Peyer's patch (tissue), 4 donors: ENCODE measurements around the gene APOM. TPM values are rescaled to one million over a fixed set of nuclear protein-coding genes. Genes with fewer than 3 reads are reported as not detected.

Experiments used
- DNase-seq, 3 donors: peaks; one replicate each; pipeline ENCODE4 v3.0.0-alpha.2; 2017 to 2019
- H3K27ac ChIP-seq, 4 donors: fragments of 200-600 bp; sonication (generic); one replicate each; pipeline ENCODE4 v1.5.1; 2016 to 2019
- H3K27me3 ChIP-seq, 2 donors: fragments of 200-600 bp; sonication (generic); one replicate each; pipeline ENCODE4 v1.5.1; 2019
- H3K36me3 ChIP-seq, 3 donors: fragments of 200-600 bp; sonication (generic); one replicate each; pipeline ENCODE4 v1.5.1; 2016 to 2019
- H3K4me1 ChIP-seq, 4 donors: fragments of 200-600 bp; sonication (generic); one replicate each; pipeline ENCODE4 v1.5.1; 2016 to 2019
- H3K4me3 ChIP-seq, 4 donors: fragments of 200-600 bp; sonication (generic); 1 replicate in 3 of 4; 2 replicates in 1 of 4; pipeline ENCODE4 v1.5.1; 2016 to 2019; ENCODE audit warnings: mild to moderate bottlenecking in 1 of 4
- H3K9me3 ChIP-seq, 4 donors: fragments of 200-600 bp; sonication (generic); one replicate each; pipeline ENCODE4 v1.5.1; 2016 to 2019; ENCODE audit warnings: mild to moderate bottlenecking in 1 of 4
- POLR2A ChIP-seq, 2 donors: fragments of 450-650 bp; IDR thresholded peaks; one replicate each; pipeline ENCODE4 v1.5.1; 2017; ENCODE audit warnings: antibody characterized with exemption in 2 of 2, mild to moderate bottlenecking in 2 of 2, moderate library complexity in 2 of 2
- total RNA-seq, 4 donors: library from RNA; depleted of rRNA; stranded (reverse); fragments of >200 nt; gene quantifications; one replicate each; pipeline ENCODE4 v1.1.0, GENCODE V29; 2016
- TF ChIP-seq, protein P1 (sequence below), 6 experiments: fragments of 450-650 bp in 4 of 6; fragments of 200-600 bp in 2 of 6; sonication (generic) in 1 of 6; IDR thresholded peaks; one replicate each; pipeline ENCODE4 v1.5.1; 2017 to 2019; ENCODE audit warnings: antibody characterized with exemption in 6 of 6, mild to moderate bottlenecking in 3 of 6, moderate library complexity in 1 of 6

Gene APOM
- total RNA-seq, 4 donors from 2014 or later = 10.0 to 34.9 (median 10.9) TPM; not detected in 1

DNA sequence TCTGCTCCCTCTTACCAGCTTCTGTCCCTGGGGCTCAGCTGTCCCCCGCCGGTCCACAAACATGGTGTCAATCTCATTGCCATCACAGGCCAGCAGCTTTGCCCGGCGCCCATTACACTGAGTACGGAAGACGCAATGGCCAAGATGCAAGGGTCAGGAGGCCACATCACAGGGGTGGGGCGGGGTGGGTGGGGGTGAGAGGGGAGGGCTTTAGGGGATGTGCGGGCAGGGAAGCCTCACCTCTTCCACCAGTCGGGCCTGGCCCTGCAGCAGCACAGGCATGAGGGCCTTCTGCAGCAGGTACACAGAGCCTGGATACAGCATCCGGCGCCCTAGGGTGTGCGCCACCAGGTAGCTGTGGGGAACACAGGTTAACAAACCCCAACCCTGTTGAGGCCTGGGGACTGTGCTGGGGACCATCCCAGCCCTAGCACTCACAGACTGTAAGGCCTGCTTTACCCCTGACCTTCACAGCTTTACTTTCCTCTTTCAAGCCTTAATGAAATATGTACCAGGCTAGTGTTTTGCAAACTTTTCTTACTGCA lies 35.9 kb downstream of the APOM start:
- DNase-seq = no peak
- H3K9me3 ChIP-seq = no peaks in the 10 kb centered on the region
- H3K27ac ChIP-seq = no peak overlapping the region
- peaks cover 0 to 99% (median 0%) of the 10 kb centered on the region in 3 donors for H3K36me3 ChIP-seq
- peaks cover 0 to 5% (median 0%) of the 10 kb centered on the region in 4 donors for H3K4me1 ChIP-seq
- no peak overlapping the region for H3K4me3 ChIP-seq
- H3K27me3 ChIP-seq = no peaks in the 10 kb centered on the region
- TF ChIP-seq, protein P1, sequence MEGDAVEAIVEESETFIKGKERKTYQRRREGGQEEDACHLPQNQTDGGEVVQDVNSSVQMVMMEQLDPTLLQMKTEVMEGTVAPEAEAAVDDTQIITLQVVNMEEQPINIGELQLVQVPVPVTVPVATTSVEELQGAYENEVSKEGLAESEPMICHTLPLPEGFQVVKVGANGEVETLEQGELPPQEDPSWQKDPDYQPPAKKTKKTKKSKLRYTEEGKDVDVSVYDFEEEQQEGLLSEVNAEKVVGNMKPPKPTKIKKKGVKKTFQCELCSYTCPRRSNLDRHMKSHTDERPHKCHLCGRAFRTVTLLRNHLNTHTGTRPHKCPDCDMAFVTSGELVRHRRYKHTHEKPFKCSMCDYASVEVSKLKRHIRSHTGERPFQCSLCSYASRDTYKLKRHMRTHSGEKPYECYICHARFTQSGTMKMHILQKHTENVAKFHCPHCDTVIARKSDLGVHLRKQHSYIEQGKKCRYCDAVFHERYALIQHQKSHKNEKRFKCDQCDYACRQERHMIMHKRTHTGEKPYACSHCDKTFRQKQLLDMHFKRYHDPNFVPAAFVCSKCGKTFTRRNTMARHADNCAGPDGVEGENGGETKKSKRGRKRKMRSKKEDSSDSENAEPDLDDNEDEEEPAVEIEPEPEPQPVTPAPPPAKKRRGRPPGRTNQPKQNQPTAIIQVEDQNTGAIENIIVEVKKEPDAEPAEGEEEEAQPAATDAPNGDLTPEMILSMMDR (IDR thresholded peaks at IDR 0.05) = no peak
- no peak for TF ChIP-seq POLR2A (IDR thresholded peaks at IDR 0.05)

DNA sequence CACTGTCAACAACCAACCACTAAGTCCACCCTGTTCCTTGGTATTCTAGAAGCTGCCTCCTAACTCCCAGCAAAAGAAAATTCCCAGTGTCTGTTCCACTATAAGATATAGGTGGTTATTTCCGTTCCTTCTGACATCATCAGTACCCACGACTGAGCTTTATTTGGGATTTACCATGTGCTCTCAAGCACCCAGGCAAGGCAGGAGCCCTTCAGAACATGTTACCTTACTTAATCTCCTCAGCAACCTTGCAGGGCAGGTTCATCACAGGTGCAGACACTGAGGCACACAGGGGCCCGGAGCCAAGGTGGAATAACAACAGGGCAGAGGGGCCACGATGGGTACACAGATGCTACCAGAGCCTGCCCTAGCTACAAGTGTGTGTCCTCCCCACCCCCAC lies 36.7 kb downstream of the APOM start:
- no peak for DNase-seq
- Histone ChIP-seq H3K4me1 (peaks cover 0 to 5% (median 0%) of the 10 kb centered on the region in 4 donors), H3K4me3 (no peak overlapping the region), H3K36me3 (peaks cover 0 to 98% (median 0%) of the 10 kb centered on the region in 3 donors), H3K27ac (no peak overlapping the region), H3K27me3 (no peaks in the 10 kb centered on the region), H3K9me3 (no peaks in the 10 kb centered on the region)
- TF ChIP-seq, protein P1 (IDR thresholded peaks at IDR 0.05) = no peak
- TF ChIP-seq POLR2A (IDR thresholded peaks at IDR 0.05) = no peak

DNA sequence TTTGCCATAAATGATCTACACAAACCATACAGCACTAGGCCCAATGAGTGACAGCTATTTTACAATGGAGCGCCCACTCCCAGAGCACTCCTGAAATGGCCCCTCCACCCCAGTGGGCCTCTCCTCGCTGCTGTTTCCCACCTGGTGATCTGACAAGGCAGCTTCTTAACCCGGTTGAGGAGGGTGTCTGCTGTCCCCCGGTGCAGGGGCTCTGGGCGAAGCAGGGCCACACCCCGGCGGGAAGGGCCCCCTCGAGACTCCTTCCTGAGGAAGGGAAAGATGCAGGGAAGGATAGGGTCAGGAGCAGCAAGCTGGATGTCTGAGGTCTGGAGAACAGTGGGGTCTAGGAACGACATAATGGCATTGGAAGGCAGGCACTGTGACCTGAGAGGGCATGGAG lies 37.2 kb downstream of the APOM start:
- TF ChIP-seq, protein P1 (IDR thresholded peaks at IDR 0.05) = no peak
- no peak for TF ChIP-seq POLR2A (IDR thresholded peaks at IDR 0.05)
- DNase-seq = no peak
- H3K9me3 ChIP-seq = no peaks in the 10 kb centered on the region
- peaks cover 0 to 98% (median 0%) of the 10 kb centered on the region in 3 donors for H3K36me3 ChIP-seq
- H3K4me3 ChIP-seq = no peak overlapping the region
- no peaks in the 10 kb centered on the region for H3K27me3 ChIP-seq
- no peak overlapping the region for H3K27ac ChIP-seq
- H3K4me1 ChIP-seq = peaks cover 0 to 5% (median 0%) of the 10 kb centered on the region in 4 donors

DNA sequence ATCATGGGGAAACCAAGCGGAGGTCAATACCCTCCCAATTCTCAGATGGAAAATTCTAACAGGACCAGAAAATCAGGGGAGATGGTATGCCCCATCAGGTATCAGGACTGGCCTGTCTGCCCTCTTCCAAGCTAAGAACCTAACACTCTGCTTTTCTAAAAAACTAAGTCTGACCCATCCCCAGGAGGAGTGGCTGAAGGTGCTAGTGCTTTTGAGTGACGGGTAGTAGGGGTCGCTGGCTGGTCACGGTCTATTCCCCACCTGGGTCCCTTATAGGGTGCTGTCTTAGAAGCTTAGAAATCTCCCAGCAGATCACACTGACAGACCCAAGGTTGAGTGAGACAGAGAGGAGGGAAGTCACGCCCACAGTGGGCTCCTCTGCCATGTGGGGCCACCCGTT lies 37.8 kb downstream of the APOM start:
- TF ChIP-seq, protein P1 (IDR thresholded peaks at IDR 0.05) = no peak
- TF ChIP-seq POLR2A (IDR thresholded peaks at IDR 0.05) = no peak
- Histone ChIP-seq H3K36me3 (peaks cover 0 to 92% (median 0%) of the 10 kb centered on the region in 3 donors), H3K27me3 (no peaks in the 10 kb centered on the region), H3K4me1 (peaks cover 0 to 5% (median 0%) of the 10 kb centered on the region in 4 donors), H3K9me3 (no peaks in the 10 kb centered on the region), H3K27ac (no peak overlapping the region), H3K4me3 (no peak overlapping the region)
- DNase-seq = no peak

DNA sequence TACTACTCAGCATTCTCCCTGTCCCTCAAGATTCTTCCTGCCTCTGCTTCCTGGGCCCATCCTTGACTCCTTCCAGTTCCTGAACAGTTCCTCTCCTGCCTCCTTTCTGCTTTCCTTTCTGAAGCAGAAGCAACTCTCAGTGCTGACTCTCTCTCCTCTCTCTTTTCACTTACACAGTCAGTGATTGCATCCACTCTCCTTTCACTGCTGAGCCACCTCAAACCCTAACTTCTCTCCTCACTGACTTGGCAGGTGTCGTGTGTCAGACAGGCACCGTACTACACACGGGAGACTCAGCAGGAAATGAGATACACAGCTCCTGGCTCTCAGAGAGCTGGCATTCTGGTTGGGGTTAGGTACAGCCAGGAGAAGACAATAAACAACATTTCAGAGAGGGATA lies 41.9 kb downstream of the APOM start:
- no peak overlapping the region for H3K27ac ChIP-seq
- no peak for DNase-seq
- peaks cover 0 to 68% (median 0%) of the 10 kb centered on the region in 3 donors for H3K36me3 ChIP-seq
- H3K4me1 ChIP-seq = peaks cover 0 to 19% (median 9%) of the 10 kb centered on the region in 4 donors
- H3K27me3 ChIP-seq = no peaks in the 10 kb centered on the region
- TF ChIP-seq, protein P1 (IDR thresholded peaks at IDR 0.05) = no peak
- TF ChIP-seq POLR2A (IDR thresholded peaks at IDR 0.05) = no peak
- no peak overlapping the region for H3K4me3 ChIP-seq
- H3K9me3 ChIP-seq = no peaks in the 10 kb centered on the region
